Measurements from ENCODE around the gene CACNA1I. TPM values are rescaled to one million over a fixed set of nuclear protein-coding genes. Genes with fewer than 3 reads are reported as not detected.
A peak's percentile ranks its signal among the peaks of the same experiment; 100 is the strongest.

The CACNA1I gene
- total RNA-seq, 2 experiments from 2014 or later = 0.36 to 0.57 TPM

GRCh38 chr22:39528080-39528661 lies 42.4 kb upstream of the CACNA1I start:
- no peak for DNase-seq
- Mint-ChIP-seq H3K36me3 (peaks cover 58% of the 10 kb centered on the region), H3K27me3 (no peaks in the 10 kb centered on the region), H3K4me3 (peak overlapping the region; percentile 61), H3K4me1 (ENCODE audit: low read depth) (peaks cover 81% of the 10 kb centered on the region), H3K27ac (peak overlapping the region; percentile 84), H3K9me3 (no peaks in the 10 kb centered on the region)
- intact Hi-C loops (cut with micrococcal nuclease) = loop anchor here (10.0 kb wide), 1 partner anchor 283 kb away; the partner anchor contains the start of gene PDGFB
- POLR2A ChIA-PET = interaction anchor here (0.6 to 4.3 kb wide), 8 partner anchors 8 to 1174 kb away, joined by 3 to 43 read pairs (median 5); partner anchors contain the start of genes ATF4 and RPL3
- CTCF ChIA-PET = interaction anchor here (0.9 to 14.2 kb wide), 22 partner anchors 8 to 819 kb away, joined by 3 to 387 read pairs (median 6); partner anchors contain the start of genes ATF4, GRAP2, MIEF1 and RPL3

- intact Hi-C loops (cut with micrococcal nuclease) = loop anchor here (1.0 to 10.0 kb wide), 2 partner anchors 33 to 284 kb away; partner anchors contain the start of gene PDGFB
- ChIA-PET POLR2A (interaction anchor here (0.6 to 4.3 kb wide), 9 partner anchors 8 to 1175 kb away, joined by 3 to 43 read pairs (median 5); partner anchors contain the start of genes ATF4, MIEF1 and RPL3), CTCF (interaction anchor here (0.6 to 14.2 kb wide), 42 partner anchors 8 to 1476 kb away, joined by 3 to 387 read pairs (median 4); partner anchors contain the start of genes ATF4, GRAP2, MIEF1 and RPL3)
- Mint-ChIP-seq H3K27me3 (no peaks in the 10 kb centered on the region), H3K4me1 (ENCODE audit: low read depth) (peaks cover 79% of the 10 kb centered on the region), H3K4me3 (peak overlapping the region; percentile 61), H3K36me3 (peaks cover 54% of the 10 kb centered on the region), H3K9me3 (no peaks in the 10 kb centered on the region), H3K27ac (peak overlapping the region; percentile 79)
- peak; percentile 95 for DNase-seq
Observed at GRCh38 chr22:39528681-39529486, 41.7 kb upstream of the CACNA1I start.

- POLR2A ChIA-PET = interaction anchor here (1.0 to 4.3 kb wide), 8 partner anchors 9 to 218 kb away, joined by 3 to 43 read pairs (median 6); partner anchors contain the start of genes ATF4, MIEF1 and RPL3
- Mint-ChIP-seq H3K4me1 (ENCODE audit: low read depth) (peaks cover 84% of the 10 kb centered on the region), H3K36me3 (peaks cover 49% of the 10 kb centered on the region), H3K9me3 (no peaks in the 10 kb centered on the region), H3K27me3 (no peaks in the 10 kb centered on the region), H3K4me3 (peak overlapping the region; percentile 61), H3K27ac (no peak overlapping the region)
- CTCF ChIA-PET = interaction anchor here (0.7 to 14.2 kb wide), 36 partner anchors 8 to 1477 kb away, joined by 3 to 387 read pairs (median 5); partner anchors contain the start of genes ATF4, GRAP2, MIEF1 and RPL3
- intact Hi-C loops (cut with micrococcal nuclease) = loop anchor here (1.0 to 10.0 kb wide), 2 partner anchors 33 to 285 kb away; partner anchors contain the start of gene PDGFB
- DNase-seq = no peak
Observed at GRCh38 chr22:39529487-39529851, 41.1 kb upstream of the CACNA1I start.

GRCh38 chr22:39530116-39530515 lies 40.4 kb upstream of the CACNA1I start:
- intact Hi-C loops (cut with micrococcal nuclease) = loop anchor here (5.0 to 10.0 kb wide), 4 partner anchors 358 to 775 kb away; partner anchors contain the start of genes SUN2 and TNRC6B
- Mint-ChIP-seq H3K27me3 (no peaks in the 10 kb centered on the region), H3K4me1 (ENCODE audit: low read depth) (peaks cover 78% of the 10 kb centered on the region), H3K4me3 (peak overlapping the region; percentile 1), H3K36me3 (peaks cover 42% of the 10 kb centered on the region), H3K9me3 (no peaks in the 10 kb centered on the region), H3K27ac (peak overlapping the region; percentile 48)
- DNase-seq = no peak
- POLR2A ChIA-PET = interaction anchor here (0.8 to 4.3 kb wide), 7 partner anchors 10 to 219 kb away, joined by 3 to 43 read pairs (median 5); partner anchors contain the start of genes ATF4 and RPL3
- CTCF ChIA-PET = interaction anchor here (0.8 to 14.2 kb wide), 16 partner anchors 10 to 1478 kb away, joined by 3 to 387 read pairs (median 6); partner anchors contain the start of genes ATF4, MIEF1 and TAB1

DNA sequence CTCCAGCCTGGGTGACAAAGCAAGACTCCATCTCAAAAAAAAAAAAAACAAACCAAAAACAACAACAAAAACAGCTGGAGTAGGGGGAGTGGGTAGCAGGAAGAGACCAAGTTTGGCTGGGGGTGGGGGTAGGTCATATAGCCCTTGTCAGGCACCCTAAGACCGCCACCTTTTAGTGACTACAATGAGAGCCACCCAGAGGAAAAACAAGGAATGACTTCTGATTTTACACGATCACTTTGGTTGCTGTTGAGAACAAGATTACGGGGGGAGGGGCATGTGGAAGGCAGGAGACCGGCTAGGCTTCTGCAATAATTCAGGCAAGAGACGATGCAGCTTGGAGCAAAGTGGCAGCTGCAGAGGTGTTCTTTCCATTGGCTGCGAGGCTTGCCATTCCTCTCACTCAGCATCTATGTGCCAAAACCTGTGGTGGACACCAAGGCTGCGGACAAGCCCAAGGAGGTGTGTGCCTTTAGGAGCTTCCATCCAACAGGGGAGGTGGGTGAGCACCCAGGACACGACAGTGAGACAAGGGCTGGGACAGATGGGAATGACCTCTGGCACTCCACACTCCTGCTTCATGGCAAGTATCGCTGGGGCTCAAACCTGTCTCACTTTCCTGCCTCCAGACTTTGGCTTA lies 39.7 kb upstream of the CACNA1I start:
- ChIA-PET POLR2A (interaction anchor here (0.8 to 4.3 kb wide), 5 partner anchors 8 to 220 kb away, joined by 3 to 43 read pairs (median 5); partner anchors contain the start of gene ATF4), CTCF (interaction anchor here (0.8 to 14.2 kb wide), 13 partner anchors 11 to 494 kb away, joined by 3 to 387 read pairs (median 7); partner anchors contain the start of genes ATF4, MIEF1 and TAB1)
- Mint-ChIP-seq H3K27me3 (no peaks in the 10 kb centered on the region), H3K4me3 (peak overlapping the region; percentile 91), H3K27ac (peak overlapping the region; percentile 80), H3K9me3 (no peaks in the 10 kb centered on the region), H3K4me1 (ENCODE audit: low read depth) (peaks cover 71% of the 10 kb centered on the region), H3K36me3 (peaks cover 36% of the 10 kb centered on the region)
- intact Hi-C loops (cut with micrococcal nuclease) = loop anchor here (5.0 to 10.0 kb wide), 4 partner anchors 359 to 776 kb away; partner anchors contain the start of genes SUN2 and TNRC6B
- DNase-seq = no peak

- Mint-ChIP-seq H3K4me3 (peak within 1 kb of the TSS; percentile 91), H3K4me1 (ENCODE audit: low read depth) (peaks cover 58% of the 10 kb centered on the region), H3K27ac (peak within 1 kb of the TSS; percentile 80), H3K27me3 (no peaks in the 10 kb centered on the region), H3K36me3 (peaks cover 34% of the 10 kb centered on the region), H3K9me3 (no peaks in the 10 kb centered on the region)
- CTCF ChIA-PET = interaction anchor here (0.8 to 14.2 kb wide), 5 partner anchors 15 to 492 kb away, joined by 3 to 387 read pairs (median 3); no protein-coding TSS in a partner anchor
- peak; percentile 100 for DNase-seq
- intact Hi-C loops (cut with micrococcal nuclease) = loop anchor here (1.0 to 10.0 kb wide), 10 partner anchors 12 to 814 kb away; partner anchors contain the start of genes ADSL, ATF4, MIEF1 and SUN2
- POLR2A ChIA-PET = interaction anchor here (1.0 to 1.5 kb wide), 4 partner anchors 10 to 216 kb away, joined by 3 to 8 read pairs (median 4); partner anchors contain the start of gene ATF4
Observed at GRCh38 chr22:39532215-39533073, 38.1 kb upstream of the CACNA1I start, which contains the start of gene RPS19BP1. Gene RPS19BP1, minus strand, starts transcription at chr22:39532748. Its CDS starts 10 bp downstream, at chr22:39532738.

DNA sequence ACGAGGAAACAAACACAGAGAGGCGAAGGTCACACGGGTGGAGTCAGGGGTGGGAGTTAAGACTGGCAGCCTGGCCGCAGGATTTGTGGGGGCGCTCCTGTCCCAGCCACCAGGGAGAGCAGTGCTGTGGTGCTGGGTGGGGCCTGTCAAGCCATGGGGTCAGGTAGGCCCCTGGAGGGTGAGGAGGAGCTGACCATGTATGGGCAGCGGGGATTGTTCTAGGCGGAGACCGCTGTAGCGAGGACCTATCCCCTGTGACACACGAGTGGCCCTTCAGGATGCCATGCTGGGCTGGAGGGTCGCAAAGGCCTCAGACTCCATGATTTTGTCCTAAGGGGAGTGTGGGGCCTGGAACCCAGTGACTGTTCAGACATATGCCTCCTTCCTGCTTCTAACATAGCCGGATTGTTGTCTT lies 36.5 kb upstream of the CACNA1I start:
- ChIA-PET POLR2A (interaction anchor here (0.8 to 1.6 kb wide), 4 partner anchors 14 to 510 kb away, joined by 3 to 7 read pairs (median 5); partner anchors contain the start of gene ATF4), CTCF (interaction anchor here (0.6 to 14.2 kb wide), 48 partner anchors 9 to 902 kb away, joined by 3 to 387 read pairs (median 5); partner anchors contain the start of gene MIEF1)
- intact Hi-C loops (cut with micrococcal nuclease) = loop anchor here (5.0 to 10.0 kb wide), 4 partner anchors 362 to 779 kb away; partner anchors contain the start of genes SUN2 and TNRC6B
- Mint-ChIP-seq H3K4me3 (no peak overlapping the region), H3K4me1 (ENCODE audit: low read depth) (peaks cover 42% of the 10 kb centered on the region), H3K27ac (peak overlapping the region; percentile 2), H3K36me3 (peaks cover 27% of the 10 kb centered on the region), H3K27me3 (no peaks in the 10 kb centered on the region), H3K9me3 (no peaks in the 10 kb centered on the region)
- DNase-seq = no peak

DNA sequence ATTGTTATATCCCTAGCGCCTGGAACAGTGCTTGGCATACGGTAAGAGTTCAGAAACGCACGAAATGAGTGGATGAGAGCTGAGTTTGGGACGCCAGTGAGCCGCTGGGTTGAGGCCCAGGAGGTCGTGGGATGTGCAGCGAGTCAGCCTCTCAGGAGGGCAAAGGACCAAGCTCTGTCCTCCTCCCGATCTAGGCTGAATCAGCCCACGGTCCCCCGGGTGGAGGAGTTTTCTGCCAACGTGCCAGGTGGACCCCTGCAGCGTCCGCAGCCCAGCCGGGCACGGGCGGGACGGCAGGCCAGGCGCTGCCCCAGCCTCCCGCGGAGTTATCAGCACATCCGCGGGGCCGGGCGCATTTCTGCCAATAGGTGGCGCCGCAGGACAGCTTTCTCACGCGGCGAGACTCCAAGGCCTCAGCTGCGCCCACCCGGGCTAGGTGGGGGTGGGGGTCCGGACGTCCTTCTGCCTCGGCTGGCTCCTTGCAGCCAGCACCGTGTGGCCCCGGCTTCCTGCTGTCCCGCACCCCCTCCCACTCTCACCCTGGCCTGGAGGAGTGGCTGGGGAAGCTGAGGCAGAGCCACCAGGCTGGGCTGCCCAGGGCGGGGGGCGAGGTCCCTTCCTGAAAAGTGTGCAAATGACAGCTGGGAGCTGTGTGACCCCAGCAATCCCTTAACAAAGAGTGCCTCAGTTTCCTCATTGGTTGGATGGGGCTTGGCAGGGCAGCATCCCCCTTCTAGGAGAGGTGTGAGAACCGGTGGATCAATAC lies 35.8 kb upstream of the CACNA1I start:
- Mint-ChIP-seq H3K4me3 (no peak overlapping the region), H3K9me3 (no peaks in the 10 kb centered on the region), H3K27me3 (no peaks in the 10 kb centered on the region), H3K36me3 (peaks cover 20% of the 10 kb centered on the region), H3K4me1 (ENCODE audit: low read depth) (peaks cover 35% of the 10 kb centered on the region), H3K27ac (no peak overlapping the region)
- ChIA-PET CTCF (interaction anchor here (0.6 to 14.2 kb wide), 54 partner anchors 8 to 902 kb away, joined by 3 to 387 read pairs (median 4); partner anchors contain the start of gene MIEF1), POLR2A (interaction anchor here (0.6 to 1.6 kb wide), 5 partner anchors 15 to 510 kb away, joined by 3 to 7 read pairs (median 4); partner anchors contain the start of gene ATF4)
- DNase-seq = peak; percentile 87
- intact Hi-C loops (cut with micrococcal nuclease) = loop anchor here (5.0 to 10.0 kb wide), 4 partner anchors 362 to 780 kb away; partner anchors contain the start of genes SUN2 and TNRC6B

GRCh38 chr22:39535357-39535725 lies 35.2 kb upstream of the CACNA1I start:
- Mint-ChIP-seq H3K27ac (no peak overlapping the region), H3K4me3 (no peak overlapping the region), H3K9me3 (no peaks in the 10 kb centered on the region), H3K36me3 (peaks cover 15% of the 10 kb centered on the region), H3K27me3 (no peaks in the 10 kb centered on the region), H3K4me1 (ENCODE audit: low read depth) (peaks cover 30% of the 10 kb centered on the region)
- POLR2A ChIA-PET = interaction anchor here (0.6 to 1.6 kb wide), 4 partner anchors 216 to 509 kb away, joined by 3 to 7 read pairs (median 5); no protein-coding TSS in a partner anchor
- no peak for DNase-seq
- intact Hi-C loops (cut with micrococcal nuclease) = loop anchor here (10.0 kb wide), 1 partner anchor 781 kb away; the partner anchor contains the start of gene SUN2
- CTCF ChIA-PET = interaction anchor here (0.7 to 14.2 kb wide), 35 partner anchors 8 to 812 kb away, joined by 3 to 387 read pairs (median 6); partner anchors contain the start of gene MIEF1

Data from activated CD4-positive, alpha-beta memory T cell treated with anti-CD3 and anti-CD28 coated beads for 36 hours (primary cell).